DND-41 (cell line): ENCODE data around the gene FRMPD4.

Source experiments
- ATAC-seq: fragments of 200-7000 bp; cut with Tn5 transposase; 3 replicates; pipeline ENCODE4 v1.9.1; 2021; ENCODE audit warnings: low read depth; ENCODE audit not compliant: insufficient read depth
- DNase-seq: peaks from one replicate; pipeline ENCODE4 v3.0.0-alpha.2; 2020
- H2AFZ ChIP-seq: 2 replicates; pipeline ENCODE4 v1.6.0; 2012; ENCODE audit warnings: low read depth, low read length
- H3K27ac ChIP-seq: 2 replicates; pipeline ENCODE4 v1.5.1; 2012; ENCODE audit warnings: low read length, inconsistent platforms
- H3K27me3 ChIP-seq: fragments of 200-600 bp; sonication (generic); 2 replicates; pipeline ENCODE4 v1.6.0; 2012; ENCODE audit warnings: low read length, mild to moderate bottlenecking, inconsistent platforms; ENCODE audit not compliant: insufficient read depth, poor library complexity
- H3K36me3 ChIP-seq: 2 replicates; pipeline ENCODE4 v1.5.1; 2012; ENCODE audit warnings: low read length, inconsistent platforms; ENCODE audit not compliant: insufficient read depth
- H3K4me1 ChIP-seq: 2 replicates; pipeline ENCODE4 v1.5.1; 2012; ENCODE audit warnings: mild to moderate bottlenecking, low read length; ENCODE audit not compliant: insufficient read depth
- H3K4me2 ChIP-seq: 2 replicates; pipeline ENCODE4 v1.6.0; 2012; ENCODE audit warnings: mild to moderate bottlenecking, moderate library complexity, low read length, inconsistent platforms; ENCODE audit not compliant: insufficient read depth
- H3K4me3 ChIP-seq, 2 experiments: fragments of 200-600 bp in 1 of 2; shearing (Covaris generic) in 1 of 2; 2 replicates each; pipeline ENCODE4 v1.5.1; 2012 to 2016; ENCODE audit warnings: inconsistent platforms in 2 of 2, low read length in 2 of 2, mild to moderate bottlenecking in 2 of 2, low read depth in 1 of 2, moderate library complexity in 1 of 2
- H3K79me2 ChIP-seq: 2 replicates; pipeline ENCODE4 v1.6.0; 2012; ENCODE audit warnings: low read length, inconsistent platforms; ENCODE audit not compliant: insufficient read depth
- H3K9ac ChIP-seq: 2 replicates; pipeline ENCODE4 v1.6.0; 2012; ENCODE audit warnings: low read depth, mild to moderate bottlenecking, inconsistent platforms, low read length, moderate library complexity
- H3K9me3 ChIP-seq: 2 replicates; pipeline ENCODE4 v1.5.1; 2012; ENCODE audit warnings: low read length, moderate library complexity, mild to moderate bottlenecking, inconsistent platforms; ENCODE audit not compliant: insufficient read depth, severe bottlenecking
- H4K20me1 ChIP-seq: 2 replicates; pipeline ENCODE4 v1.6.0; 2012; ENCODE audit warnings: low read length; ENCODE audit not compliant: insufficient read depth
- CTCF ChIP-seq: IDR thresholded peaks from 2 replicates; pipeline ENCODE4 v1.5.1; 2012; ENCODE audit warnings: borderline replicate concordance, low read length, moderate library complexity, mild to moderate bottlenecking; ENCODE audit not compliant: poor library complexity, severe bottlenecking; ENCODE audit errors: extremely low read depth
- EZH2 ChIP-seq: IDR thresholded peaks from 3 replicates; pipeline ENCODE4 v1.6.1; 2012; ENCODE audit warnings: borderline replicate concordance, low read depth, mild to moderate bottlenecking, moderate library complexity, low read length, inconsistent platforms; ENCODE audit not compliant: severe bottlenecking

Gene FRMPD4

GRCh38 chrX:12309744-12310076 is 171.4 kb downstream of the FRMPD4 start:
- no peaks in the 10 kb centered on the region for H3K36me3 ChIP-seq
- H3K4me1 ChIP-seq = no peaks in the 10 kb centered on the region
- H4K20me1 ChIP-seq = no peaks in the 10 kb centered on the region
- DNase-seq (no peak), ATAC-seq (no peak)
- no peaks in the 10 kb centered on the region for H3K79me2 ChIP-seq
- no peak overlapping the region for H3K4me3 ChIP-seq
- no peaks in the 10 kb centered on the region for H3K27me3 ChIP-seq
- H2AFZ ChIP-seq = no peak overlapping the region
- no peak overlapping the region for H3K4me2 ChIP-seq
- H3K27ac ChIP-seq = no peak overlapping the region
- TF ChIP-seq EZH2 (no peak), CTCF (no peak)
- no peak overlapping the region for H3K9ac ChIP-seq
- no peaks in the 10 kb centered on the region for H3K9me3 ChIP-seq

GRCh38 chrX:12314651-12315050 is 176.4 kb downstream of the FRMPD4 start:
- Histone ChIP-seq H3K9ac (no peak overlapping the region), H2AFZ (no peak overlapping the region), H3K9me3 (no peaks in the 10 kb centered on the region), H3K36me3 (no peaks in the 10 kb centered on the region), H3K4me2 (no peak overlapping the region), H3K4me3 (no peak overlapping the region), H3K27me3 (no peaks in the 10 kb centered on the region), H3K27ac (no peak overlapping the region), H3K4me1 (no peaks in the 10 kb centered on the region), H3K79me2 (no peaks in the 10 kb centered on the region), H4K20me1 (no peaks in the 10 kb centered on the region)
- DNase-seq (no peak), ATAC-seq (no peak)
- TF ChIP-seq CTCF = no peak
- TF ChIP-seq EZH2 = no peak

- Histone ChIP-seq H3K36me3 (no peaks in the 10 kb centered on the region), H3K4me2 (no peak overlapping the region), H4K20me1 (no peaks in the 10 kb centered on the region), H2AFZ (no peak overlapping the region), H3K9ac (no peak overlapping the region), H3K79me2 (no peaks in the 10 kb centered on the region), H3K9me3 (no peaks in the 10 kb centered on the region), H3K27me3 (no peaks in the 10 kb centered on the region), H3K4me3 (no peak overlapping the region), H3K27ac (no peak overlapping the region), H3K4me1 (no peaks in the 10 kb centered on the region)
- TF ChIP-seq CTCF (no peak), EZH2 (no peak)
- no peak for ATAC-seq
- no peak for DNase-seq
These were observed 177.3 kb downstream of the FRMPD4 start for GRCh38 chrX:12315526-12315925.

- Histone ChIP-seq H3K4me1 (no peaks in the 10 kb centered on the region), H3K9ac (no peak overlapping the region), H3K36me3 (no peaks in the 10 kb centered on the region), H3K4me2 (no peak overlapping the region), H2AFZ (no peak overlapping the region), H3K9me3 (no peaks in the 10 kb centered on the region), H3K27ac (no peak overlapping the region), H3K79me2 (no peaks in the 10 kb centered on the region), H3K27me3 (no peaks in the 10 kb centered on the region), H3K4me3 (no peak overlapping the region), H4K20me1 (no peaks in the 10 kb centered on the region)
- ATAC-seq (no peak), DNase-seq (no peak)
- TF ChIP-seq EZH2 (no peak), CTCF (no peak)
These were observed 180.8 kb downstream of the FRMPD4 start for GRCh38 chrX:12319003-12319519.
